GM19239 (cell line): Measurements from ENCODE around the gene SLC38A10.
A peak's percentile ranks its signal among the peaks of the same experiment; 100 is the strongest.

Experiments
- DNase-seq: peaks from one replicate; pipeline ENCODE4 v3.0.0; 2011; ENCODE audit warnings: low spot score; ENCODE audit not compliant: insufficient read length
- FAIRE-seq: peaks from 2 replicates; lab custom pipeline; 2011; peaks lifted over from hg19 to GRCh38; lab: Jason Lieb, UNC

The SLC38A10 gene

DNA sequence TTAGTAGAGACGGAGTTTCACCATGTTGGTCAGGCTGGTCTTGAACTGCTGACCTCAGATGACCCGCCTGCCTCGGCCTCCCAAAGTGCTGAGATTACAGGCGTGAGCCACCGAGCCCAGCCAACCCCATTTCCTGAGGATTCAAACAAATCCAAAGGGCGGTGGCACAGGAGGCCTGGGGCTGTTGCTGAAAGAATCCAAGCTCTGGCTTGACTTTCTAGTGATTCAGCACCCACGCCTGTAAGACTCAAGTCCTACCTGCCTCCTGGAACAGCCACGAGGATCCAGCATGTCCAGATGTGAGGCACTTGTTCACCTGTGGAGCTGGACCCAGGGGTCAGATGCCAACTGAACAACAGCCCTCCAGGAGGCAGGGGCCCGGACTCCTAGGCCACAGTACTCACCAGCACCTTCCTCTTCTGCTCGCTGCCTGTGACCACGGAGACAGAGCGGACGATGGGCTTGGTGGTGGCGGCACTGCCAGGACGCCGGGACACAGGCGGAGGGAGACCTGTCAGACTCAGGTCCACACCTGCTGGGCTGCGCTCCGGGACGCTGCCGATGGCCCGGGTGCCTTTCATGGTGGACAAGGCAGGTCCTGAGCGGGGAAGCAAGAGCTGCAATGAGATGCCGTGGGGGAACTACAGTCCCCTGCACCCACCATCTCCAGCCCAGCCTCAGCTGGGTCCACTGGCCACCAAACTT lies 75.5 kb downstream of the SLC38A10 start:
- FAIRE-seq (no peak), DNase-seq (no peak)

DNA sequence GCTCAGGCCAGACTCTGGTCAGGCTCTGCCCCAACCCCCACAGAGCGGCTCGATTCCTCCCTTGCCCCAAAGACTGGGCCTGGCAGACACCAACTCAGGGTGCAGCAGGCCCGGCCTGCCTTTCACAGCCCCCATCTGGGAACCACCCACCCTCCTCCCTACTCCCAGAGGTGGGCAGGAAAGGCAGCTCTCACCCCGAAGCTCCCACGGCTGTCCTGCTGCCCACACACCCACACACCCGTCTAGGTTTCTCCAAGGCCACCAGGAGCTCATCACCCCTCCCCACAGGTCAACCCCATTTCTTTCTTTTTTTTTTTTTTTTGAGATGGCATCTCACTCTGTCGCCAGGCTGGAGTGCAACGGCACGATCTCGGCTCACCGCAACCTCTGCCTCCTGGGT lies 76.1 kb downstream of the SLC38A10 start:
- FAIRE-seq (no peak), DNase-seq (no peak)

DNA sequence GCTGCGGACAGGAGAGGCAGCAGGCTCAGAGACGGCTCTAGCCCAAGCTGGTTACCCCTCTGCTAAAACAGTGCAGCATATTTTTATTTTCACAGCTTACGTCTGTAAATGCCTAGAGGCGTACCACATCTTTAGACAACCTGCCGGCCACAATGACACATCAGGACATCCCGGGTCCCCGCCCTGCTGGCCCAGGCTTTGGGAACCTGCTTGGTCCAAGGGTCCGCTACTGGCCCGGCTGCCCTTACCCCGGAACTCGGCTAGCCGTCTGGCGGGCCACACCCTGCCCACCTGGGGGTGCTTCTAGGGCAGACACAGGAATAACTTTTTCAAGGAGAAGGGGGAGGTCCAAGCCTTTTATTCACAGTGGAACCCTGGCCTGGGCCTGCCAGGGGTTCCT lies 76.6 kb downstream of the SLC38A10 start:
- DNase-seq: no peak
- no peak for FAIRE-seq

DNA sequence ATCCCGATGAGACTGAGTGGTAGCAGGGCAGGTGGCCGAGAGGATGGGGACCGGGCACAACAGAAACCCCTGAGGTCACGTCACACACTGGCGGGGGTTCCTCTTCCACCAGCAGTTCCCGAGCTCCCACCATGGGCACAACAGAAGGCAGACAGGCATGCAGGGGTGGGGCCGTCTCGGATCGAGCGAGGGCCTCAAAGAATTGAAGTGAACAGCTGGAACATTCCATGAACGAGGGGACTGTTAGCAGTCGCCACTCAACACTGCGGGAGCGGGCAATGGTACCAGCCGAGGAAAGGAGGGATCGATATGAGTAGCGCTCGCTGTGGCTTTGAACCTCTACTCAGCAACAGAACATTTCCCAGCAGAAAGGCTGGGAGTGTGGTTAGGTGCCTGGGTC lies 77.6 kb downstream of the SLC38A10 start:
- FAIRE-seq (no peak), DNase-seq (no peak)

DNA sequence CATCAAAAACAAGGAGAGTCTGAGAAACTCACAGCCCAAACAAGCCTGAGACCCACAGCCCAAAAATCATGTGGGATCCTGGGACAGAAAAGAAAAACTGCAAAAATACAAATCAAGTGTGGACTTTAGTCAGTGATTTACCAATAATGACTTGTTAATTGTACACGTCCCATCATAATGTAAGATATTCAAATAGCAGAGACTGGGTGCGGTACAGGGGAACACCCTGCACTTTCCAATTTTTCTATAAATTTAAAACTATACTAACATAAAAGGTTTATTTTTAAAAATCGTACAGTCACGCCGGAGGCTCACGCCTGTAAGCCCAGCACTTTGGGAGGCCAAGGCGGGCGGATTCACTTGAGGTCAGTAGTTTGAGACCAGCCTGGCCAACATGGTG lies 81.1 kb downstream of the SLC38A10 start:
- FAIRE-seq: no peak
- no peak for DNase-seq

DNA sequence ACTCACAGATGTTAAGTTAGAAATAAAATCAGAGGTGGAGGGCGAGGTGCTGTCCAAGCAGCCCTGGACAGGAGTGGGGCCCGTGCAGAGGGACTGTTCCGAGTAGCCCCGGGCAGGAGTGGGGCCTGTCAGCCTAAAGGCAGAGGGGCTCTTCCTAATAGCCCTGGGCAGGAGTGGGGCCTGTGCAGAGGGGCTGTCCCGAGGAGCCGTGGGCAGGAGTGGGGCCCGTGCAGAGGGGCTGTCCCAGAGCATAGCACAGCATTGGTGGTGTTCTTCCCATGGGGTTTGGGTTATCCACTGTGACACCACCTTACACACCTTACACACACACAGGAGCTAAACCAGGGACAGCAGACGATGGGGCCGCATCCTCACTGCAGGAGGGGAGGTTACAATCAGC lies 82.7 kb downstream of the SLC38A10 start:
- DNase-seq: no peak
- FAIRE-seq: no peak

DNA sequence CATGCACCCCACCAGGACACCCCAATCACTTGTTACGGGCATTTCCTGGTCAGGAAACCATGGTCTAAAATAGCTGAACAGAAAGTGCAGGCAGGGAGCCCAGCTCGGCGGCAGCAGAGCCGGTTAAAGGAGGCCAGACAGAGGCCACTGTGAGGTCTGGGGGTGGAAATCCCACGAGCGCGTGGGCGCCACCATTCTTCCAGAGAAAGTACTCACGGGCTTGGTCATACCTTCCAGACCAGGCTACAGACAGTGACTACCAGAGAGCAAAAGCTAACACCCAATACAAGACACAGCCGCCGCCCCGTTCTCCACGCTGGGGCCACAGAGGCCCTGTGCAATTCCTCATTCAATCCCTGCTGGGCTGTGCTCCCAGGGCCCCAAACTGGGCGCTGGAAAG lies 84.2 kb downstream of the SLC38A10 start:
- DNase-seq: no peak
- FAIRE-seq: no peak

DNA sequence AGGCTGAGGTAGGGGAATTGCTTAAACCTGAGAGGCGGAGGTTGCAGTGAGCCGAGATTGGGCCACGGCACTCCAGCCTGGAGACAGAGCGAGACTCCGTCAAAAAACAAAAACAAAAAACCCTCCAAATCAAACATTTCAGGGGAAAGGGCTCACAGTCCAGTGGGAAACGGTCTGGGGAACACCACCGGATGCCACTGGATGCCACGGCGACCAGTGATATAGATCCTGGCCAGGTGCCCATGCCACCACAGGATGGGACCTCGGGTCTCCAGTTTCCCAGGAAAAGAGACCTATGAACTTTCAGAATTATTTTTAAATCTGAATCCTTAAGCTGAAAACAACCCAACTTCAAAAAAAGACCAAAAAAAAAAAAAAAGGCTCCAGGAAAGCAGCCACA lies 84.6 kb downstream of the SLC38A10 start:
- DNase-seq (no peak), FAIRE-seq (no peak)

DNA sequence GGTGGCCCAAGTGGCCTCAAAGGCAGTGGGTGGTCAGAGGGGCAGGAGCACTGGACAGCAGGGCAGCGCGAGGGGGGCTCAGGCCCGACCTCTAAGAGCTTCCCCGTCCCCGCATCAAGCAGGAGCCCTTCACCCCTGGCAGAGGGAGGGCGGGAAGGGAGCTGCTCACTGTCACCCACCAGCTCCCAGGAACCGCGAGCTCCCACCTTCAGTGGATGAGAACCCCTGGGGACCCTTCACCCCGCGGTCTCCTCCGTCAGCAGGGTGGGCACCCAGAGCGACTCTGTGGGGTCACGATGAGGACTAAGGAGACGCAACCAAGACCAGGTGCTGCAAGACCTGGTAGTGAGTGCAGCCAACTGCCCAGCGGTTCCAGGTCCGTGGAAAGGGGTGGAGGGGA lies 86.0 kb downstream of the SLC38A10 start:
- DNase-seq (no peak), FAIRE-seq (no peak)

DNA sequence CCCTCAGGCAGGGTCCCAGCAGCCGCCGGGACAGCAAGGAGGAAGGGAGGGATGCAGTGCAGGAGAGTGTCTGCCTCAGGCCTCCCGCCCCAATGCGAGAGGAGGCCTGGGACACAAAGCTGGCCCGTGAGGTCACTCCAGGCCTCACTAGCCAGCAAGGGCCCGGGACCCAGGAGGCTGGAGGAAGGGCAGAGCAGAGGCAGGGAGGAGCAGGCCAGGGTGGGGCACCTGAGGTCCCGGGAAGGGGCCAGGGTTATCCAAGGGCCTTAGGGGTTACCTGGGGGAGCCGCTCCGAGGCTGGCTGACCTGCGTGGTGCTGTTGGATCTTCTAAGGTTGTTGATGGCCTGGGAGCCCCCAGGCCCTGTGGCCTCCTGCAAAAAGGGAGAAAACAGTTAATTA lies 86.5 kb downstream of the SLC38A10 start:
- DNase-seq: no peak
- FAIRE-seq: no peak

DNA sequence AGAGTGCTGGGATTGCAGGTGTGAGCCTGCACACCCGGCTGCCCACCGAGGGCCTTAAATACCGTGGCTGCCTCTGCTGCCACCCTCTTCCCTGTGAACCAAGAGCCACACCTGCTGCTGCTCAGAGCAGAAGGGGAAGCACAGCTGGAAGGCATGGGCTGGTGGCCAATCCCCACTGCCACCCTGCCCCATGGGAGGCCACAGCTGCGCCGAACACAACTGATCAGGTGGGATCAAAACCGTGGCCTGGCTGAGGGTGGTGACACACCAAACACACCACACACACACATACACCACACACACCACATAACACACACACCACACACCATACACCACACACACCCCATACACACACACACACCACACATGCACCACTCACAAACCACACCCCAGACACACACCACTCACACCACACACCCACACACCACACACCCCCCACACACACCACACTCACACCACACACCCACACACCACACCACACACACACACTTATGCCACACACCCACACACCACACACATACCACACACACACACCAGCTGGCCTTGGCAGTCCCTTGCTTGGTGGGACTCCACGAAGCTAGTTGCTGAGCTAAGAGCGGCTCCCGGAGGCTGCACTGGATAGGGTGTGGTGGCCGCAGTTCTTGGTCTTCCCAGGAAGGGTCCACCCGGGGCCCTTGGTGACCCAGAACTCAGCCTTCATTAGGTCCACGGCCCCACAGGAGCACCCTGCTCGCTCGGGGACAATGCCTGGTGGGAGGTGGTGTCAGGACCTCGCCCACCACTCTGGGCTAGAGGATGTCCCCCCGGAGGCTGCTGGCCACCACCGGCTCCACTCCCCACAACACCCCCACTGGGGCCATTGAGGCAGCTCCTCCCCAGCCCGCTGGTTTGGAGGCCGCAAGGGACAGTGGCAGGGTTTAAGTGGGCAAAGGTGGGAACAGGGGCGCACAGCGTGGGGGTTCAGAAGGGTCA lies 87.2 kb downstream of the SLC38A10 start:
- DNase-seq: no peak
- FAIRE-seq: no peak

DNA sequence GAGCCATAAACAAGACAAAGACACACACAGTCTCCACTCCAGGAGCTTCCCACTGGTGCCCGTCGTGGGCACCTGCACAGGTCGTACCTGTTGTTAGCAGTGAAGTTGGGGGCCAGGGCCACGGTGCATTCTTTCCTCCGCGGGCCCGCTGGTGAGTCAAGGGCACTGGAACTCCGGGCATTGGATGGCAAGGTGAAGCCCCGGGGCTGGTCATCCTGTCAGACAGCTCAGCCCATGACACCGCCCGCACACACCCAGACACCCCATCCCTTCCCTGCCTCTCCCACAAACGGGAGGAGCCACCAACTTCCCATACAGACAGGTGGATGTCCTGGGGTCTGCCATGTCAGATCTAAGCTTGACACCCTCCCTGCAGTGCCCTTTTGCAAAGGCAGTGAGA lies 88.5 kb downstream of the SLC38A10 start:
- FAIRE-seq (no peak), DNase-seq (no peak)

DNA sequence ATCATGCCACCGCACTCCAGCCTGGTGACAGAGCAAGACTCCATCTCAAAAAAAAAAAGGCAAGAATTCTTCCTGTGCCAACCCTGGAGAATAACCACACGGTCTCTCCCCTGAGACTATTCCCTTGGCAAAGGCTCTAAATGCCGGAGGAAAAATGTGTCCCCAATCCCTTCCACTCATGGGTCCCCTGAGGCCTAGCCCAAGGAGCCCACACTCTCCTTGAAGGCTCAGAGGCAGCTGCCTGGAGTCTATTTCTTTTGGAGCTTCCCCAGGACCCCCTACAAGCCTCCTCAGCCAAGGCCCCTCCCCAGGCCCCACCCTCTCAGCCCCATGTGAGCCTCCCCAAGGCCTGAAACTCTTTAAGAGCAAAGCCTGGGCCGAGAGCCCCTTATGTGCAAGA lies 88.9 kb downstream of the SLC38A10 start:
- DNase-seq (no peak), FAIRE-seq (no peak)

DNA sequence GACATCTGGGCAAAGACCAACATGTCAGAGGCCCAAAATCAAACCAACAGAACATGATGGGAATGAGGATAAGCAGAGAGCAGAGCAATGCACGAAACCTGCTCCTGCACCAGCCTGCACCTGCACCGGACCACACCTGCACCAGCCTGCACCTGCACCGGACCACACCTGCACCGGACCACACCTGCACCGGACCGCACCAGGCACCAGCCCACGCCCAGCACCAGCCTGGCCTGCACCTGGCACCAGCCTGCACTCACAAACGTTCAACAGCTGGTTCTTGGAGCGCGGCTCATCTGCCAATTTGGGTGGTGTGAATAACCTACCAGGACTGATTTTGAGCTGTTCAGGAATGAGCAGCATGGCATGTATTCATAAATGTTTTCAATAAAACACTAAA lies 90.5 kb downstream of the SLC38A10 start:
- DNase-seq (no peak), FAIRE-seq (no peak)

DNA sequence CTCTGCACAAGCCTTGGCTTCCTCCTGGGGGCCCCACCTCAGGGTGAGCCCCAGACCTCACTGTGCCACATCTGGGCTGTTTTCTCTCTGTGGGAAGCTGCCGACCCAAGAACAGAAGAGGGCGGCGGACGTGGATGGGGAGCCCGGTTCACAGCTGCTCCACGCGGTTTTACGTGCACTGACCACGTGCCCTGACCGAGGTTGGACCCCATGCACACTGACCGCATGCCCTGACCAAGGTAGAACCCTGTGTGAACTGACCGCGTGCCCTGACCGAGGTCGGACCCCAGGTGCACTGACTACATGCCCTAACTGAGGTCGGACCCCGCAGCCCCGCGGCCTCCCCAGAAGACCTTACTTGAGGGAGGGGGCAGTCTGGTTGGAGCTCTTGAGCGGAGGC lies 92.0 kb downstream of the SLC38A10 start:
- DNase-seq (no peak), FAIRE-seq (no peak)

DNA sequence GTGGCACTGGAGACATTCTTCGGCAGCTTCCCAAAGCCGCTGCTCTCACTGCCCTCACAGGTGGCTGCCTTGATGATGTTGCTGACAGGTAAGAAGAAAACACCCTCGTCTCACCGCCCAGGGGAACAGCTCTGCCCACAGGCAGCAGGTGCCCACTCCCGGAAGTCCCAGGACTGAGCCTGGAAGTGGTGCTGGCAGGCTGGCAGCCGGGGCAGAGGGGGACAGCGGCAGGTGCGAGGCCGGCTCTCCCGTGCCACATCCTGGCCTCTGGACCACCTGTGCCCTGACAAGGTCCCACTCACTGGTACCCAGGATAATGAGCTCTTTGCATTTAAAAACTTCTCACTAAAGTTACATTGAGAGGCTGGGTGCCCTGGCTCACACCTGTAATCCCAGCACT lies 92.8 kb downstream of the SLC38A10 start:
- FAIRE-seq (no peak), DNase-seq (no peak)

DNA sequence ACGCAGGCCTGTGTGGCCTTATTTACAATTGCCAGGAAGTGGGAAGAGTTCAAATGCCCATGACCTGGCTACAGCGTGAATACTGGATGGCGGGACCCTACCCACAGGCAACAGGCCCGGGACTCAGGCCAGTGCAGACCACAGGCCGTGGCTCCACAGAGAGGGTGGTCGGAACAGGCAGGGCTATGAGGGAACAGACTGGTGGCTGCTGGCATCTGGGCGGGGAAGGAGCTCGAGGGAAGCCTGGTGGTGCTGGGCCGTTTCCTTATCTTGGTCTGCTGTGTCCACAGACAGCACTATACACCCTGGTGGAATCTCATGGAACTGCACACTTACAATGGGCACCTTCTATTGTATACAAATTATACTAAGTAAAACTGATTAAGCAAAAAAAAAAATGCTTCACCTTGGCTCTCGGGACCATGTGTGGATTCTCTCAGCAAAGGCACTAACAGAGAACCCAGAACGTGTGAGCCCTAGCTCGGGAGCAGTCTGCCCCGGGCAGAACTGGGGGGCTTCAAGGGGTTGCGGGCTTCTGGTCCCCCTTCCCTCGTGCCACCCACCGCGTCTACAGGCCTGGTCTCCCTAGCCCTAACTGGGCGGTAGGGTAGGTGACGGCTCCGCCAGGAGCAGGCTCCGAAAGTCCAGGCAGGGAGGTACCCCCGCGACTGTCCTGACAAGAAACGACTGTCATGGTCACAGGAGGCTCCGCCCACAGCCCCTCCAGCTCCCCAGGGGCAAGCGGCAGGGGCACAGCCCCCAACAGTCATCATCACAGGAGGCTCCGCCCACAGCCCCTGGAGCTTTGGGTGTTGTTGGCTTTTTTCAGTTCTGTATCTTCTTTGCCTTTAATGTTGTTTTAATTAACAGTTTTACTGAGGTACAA lies 94.2 kb downstream of the SLC38A10 start:
- peak; percentile 74 for DNase-seq
- no peak for FAIRE-seq

DNA sequence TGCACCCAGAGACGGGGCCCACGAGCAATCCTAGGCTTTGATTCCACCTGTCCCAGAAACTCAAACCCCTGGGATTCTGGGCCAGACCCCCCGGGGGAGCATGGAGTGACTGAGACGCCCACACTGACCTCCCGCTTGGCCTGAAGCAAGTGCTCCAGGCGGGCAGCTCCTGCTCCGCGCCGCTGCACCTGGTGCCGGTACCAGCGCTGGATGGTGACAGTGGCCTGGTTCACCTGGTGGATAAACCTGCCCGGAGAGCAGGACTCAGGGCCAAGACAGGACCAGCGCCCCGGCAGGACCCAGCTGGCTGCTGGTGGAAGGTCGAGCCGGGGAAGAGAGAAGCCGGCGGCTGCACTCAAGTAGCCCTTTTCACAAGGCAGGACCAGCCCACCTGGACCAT lies 94.9 kb downstream of the SLC38A10 start:
- DNase-seq (no peak), FAIRE-seq (no peak)

DNA sequence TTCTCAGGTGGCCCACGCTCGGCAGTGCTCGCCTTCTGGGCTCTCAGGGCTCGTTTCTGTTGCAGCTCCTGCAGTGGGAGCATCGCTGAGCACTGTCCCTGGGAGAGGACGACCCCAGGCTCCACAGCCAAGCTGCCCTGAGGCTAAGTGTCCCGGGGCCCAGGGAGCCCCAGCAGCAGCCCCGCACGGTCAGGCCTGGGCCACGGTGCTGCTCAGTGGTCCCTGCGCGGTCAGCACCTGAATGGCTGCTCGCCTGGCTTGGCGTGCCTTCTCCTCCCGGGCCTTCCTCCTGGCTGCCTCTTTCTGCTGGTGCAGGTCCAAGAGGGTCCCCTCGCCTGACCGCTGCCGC lies 95.7 kb downstream of the SLC38A10 start:
- no peak for FAIRE-seq
- DNase-seq: no peak

DNA sequence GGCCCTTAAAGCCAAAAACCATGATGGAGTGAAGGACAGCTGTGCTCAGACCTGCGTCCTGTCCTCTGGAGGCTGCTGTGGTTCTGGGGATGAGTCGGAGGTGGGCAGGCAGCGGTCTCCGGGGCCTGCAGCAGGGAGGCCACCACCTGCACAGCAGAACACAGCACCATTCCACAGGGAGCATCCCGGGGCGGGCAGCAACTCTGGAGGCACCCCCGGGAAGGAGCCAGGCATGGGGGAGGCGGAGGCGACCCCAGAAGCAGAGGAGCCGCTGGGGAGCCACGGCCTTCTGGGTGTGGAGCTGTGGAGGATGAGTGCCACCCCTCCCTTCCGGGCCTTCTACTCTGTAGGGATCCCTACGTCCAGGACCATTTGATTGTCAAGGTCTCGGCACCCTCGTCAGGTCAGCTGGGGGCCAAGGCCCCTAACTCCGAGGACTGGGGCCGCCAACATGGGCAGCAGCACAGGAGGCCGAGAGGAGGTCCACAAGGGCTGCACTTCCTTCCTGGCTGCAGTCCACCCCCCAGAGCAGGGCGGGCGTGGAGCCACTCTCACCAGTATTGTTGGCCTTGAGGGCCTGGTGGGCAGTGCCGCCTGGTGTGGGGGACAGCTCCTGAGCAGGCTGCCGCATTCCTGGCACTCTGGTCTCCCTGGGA lies 96.2 kb downstream of the SLC38A10 start:
- no peak for FAIRE-seq
- DNase-seq: no peak
